A549 (cell line): Measurements from ENCODE around the gene ARID5B. TPM values are rescaled to one million over a fixed set of nuclear protein-coding genes. Genes with fewer than 3 reads are reported as not detected.

Experiments
- ATAC-seq, 2 experiments: fragments of 200-7000 bp in 1 of 2; fragments of >200 bp in 1 of 2; cut with Nextera tagmentation in 1 of 2; cut with Tn5 transposase in 1 of 2; 3 replicates each; pipeline versions ENCODE4 v1.8.0 to v1.9.1; 2018 to 2020; ENCODE audit warnings: mild to moderate bottlenecking in 1 of 2, moderate library complexity in 1 of 2
- CTCF ChIA-PET: fragments of 300-600 bp; sonication (Branson Sonifier 250); formaldehyde crosslinking; extraction: SDS; loops from one replicate; lab custom pipeline; 2021; ENCODE audit warnings: antibody characterized with exemption, inconsistent platforms; lab: Yijun Ruan, JAX
- POLR2A ChIA-PET: fragments of 350-600 bp; formaldehyde crosslinking; extraction: SDS; loops from one replicate; lab custom pipeline; 2021; ENCODE audit warnings: antibody characterized with exemption, inconsistent platforms; lab: Yijun Ruan, JAX
- DNase-seq, 2 experiments: peaks; one replicate each; pipeline versions ENCODE4 v3.0.0 to v3.0.0-alpha.2; 2011 to 2016; ENCODE audit warnings: low read depth in 1 of 2, low spot score in 1 of 2
- FAIRE-seq: peaks from 2 replicates; lab custom pipeline; 2011; peaks lifted over from hg19 to GRCh38; lab: Jason Lieb, UNC
- H3K27ac ChIP-seq, 2 experiments: fragments of >200 bp; sonication (Bioruptor Twin); formaldehyde crosslinking; 3 replicates each; pipeline ENCODE4 v1.5.1; 2016 to 2017
- H3K4me1 ChIP-seq: fragments of >200 bp; sonication (Bioruptor Twin); formaldehyde crosslinking; 3 replicates; pipeline ENCODE4 v1.6.1; 2016
- H3K4me2 ChIP-seq: fragments of >200 bp; sonication (Bioruptor Twin); formaldehyde crosslinking; 3 replicates; pipeline ENCODE4 v1.6.1; 2016
- H3K4me3 ChIP-seq: fragments of >200 bp; sonication (Bioruptor Twin); formaldehyde crosslinking; 3 replicates; pipeline ENCODE4 v1.5.1; 2016
- H3K9me3 ChIP-seq: fragments of >200 bp; sonication (Bioruptor Twin); formaldehyde crosslinking; 3 replicates; pipeline ENCODE4 v1.6.1; 2016
- CBX2 ChIP-seq: fragments of 200-600 bp; sonication (generic); IDR thresholded peaks from 2 replicates; pipeline ENCODE4 v1.6.1; 2016; ENCODE audit warnings: low read depth, mild to moderate bottlenecking, borderline replicate concordance
- CHD2 ChIP-seq: fragments of 150-350 bp; IDR thresholded peaks from 2 replicates; pipeline ENCODE4 v1.6.1; 2014; ENCODE audit warnings: low read length; ENCODE audit not compliant: partially characterized antibody
- GATA3 ChIP-seq: IDR thresholded peaks from 2 replicates; pipeline ENCODE4 v1.6.1; 2012; ENCODE audit warnings: borderline replicate concordance
- HOXA7 ChIP-seq: fragments of 250-450 bp; sonication (Bioruptor Pico); IDR thresholded peaks from 2 replicates; pipeline ENCODE4 v1.5.0; 2020; ENCODE audit warnings: mild to moderate bottlenecking, moderate library complexity
- HOXB13 ChIP-seq: fragments of 250-450 bp; sonication (Bioruptor Pico); IDR thresholded peaks from 2 replicates; pipeline ENCODE4 v1.5.0; 2020; ENCODE audit warnings: low read depth, mild to moderate bottlenecking, moderate library complexity
- KDM5A ChIP-seq: fragments of 200-600 bp; sonication (generic); IDR thresholded peaks from 2 replicates; pipeline ENCODE4 v1.6.1; 2016; ENCODE audit warnings: antibody characterized with exemption, mild to moderate bottlenecking
- NFE2L2 ChIP-seq: fragments of 150-350 bp; conservative IDR thresholded peaks from 2 replicates; pipeline ENCODE4 v1.6.1; 2014; ENCODE audit warnings: low read length
- NR3C1 ChIP-seq: fragments of >200 bp; sonication (Bioruptor Twin); formaldehyde crosslinking; IDR thresholded peaks from 3 replicates; pipeline ENCODE4 v1.6.1; 2017
- POLR2A ChIP-seq: IDR thresholded peaks from 2 replicates; pipeline ENCODE4 v1.6.1; 2012; ENCODE audit warnings: mild to moderate bottlenecking, low read length
- POLR2AphosphoS2 ChIP-seq: conservative IDR thresholded peaks from 2 replicates; pipeline ENCODE4 v1.6.1; 2012; ENCODE audit warnings: low read length, improper control_type of control experiment, inconsistent platforms
- RNF2 ChIP-seq: fragments of 200-600 bp; sonication (generic); IDR thresholded peaks from 2 replicates; pipeline ENCODE4 v1.6.1; 2016; ENCODE audit warnings: low read depth, mild to moderate bottlenecking, antibody characterized with exemption, moderate library complexity, borderline replicate concordance
- TFCP2L1 ChIP-seq: fragments of 250-450 bp; sonication (Bioruptor Pico); IDR thresholded peaks from 2 replicates; pipeline ENCODE4 v1.5.0; 2021; ENCODE audit warnings: mild to moderate bottlenecking
- TP53 ChIP-seq: fragments of 250-450 bp; sonication (Bioruptor Pico); IDR thresholded peaks from 2 replicates; pipeline ENCODE4 v1.5.0; 2021; ENCODE audit warnings: mild to moderate bottlenecking, moderate library complexity
- ZFP36 ChIP-seq: fragments of 450-650 bp; IDR thresholded peaks from 2 replicates; pipeline ENCODE4 v1.6.1; 2014; ENCODE audit warnings: borderline replicate concordance; ENCODE audit not compliant: partially characterized antibody
- ZSCAN20 ChIP-seq: fragments of 250-450 bp; sonication (Bioruptor Pico); IDR thresholded peaks from 2 replicates; pipeline ENCODE4 v1.8.0; 2022; ENCODE audit warnings: mild to moderate bottlenecking, moderate library complexity
- WGBS: methylation state at CpG from one replicate; pipeline ENCODE4 v1.1.6; 2017; ENCODE audit errors: missing lambda C conversion rate; 5-methylcytosine and 5-hydroxymethylcytosine counted together
- polyA plus RNA-seq, 4 experiments: library from polyadenylated mRNA; depleted of rRNA in 3 of 4; stranded (reverse); fragments of >200 nt; fragmentation: RNase III in 1 of 4; extraction: RNeasy Plus Mini Kit Qiagen cat#74134 plus additional on column Dnase treatment in 1 of 4; gene quantifications; 2 replicates in 3 of 4; 3 replicates in 1 of 4; pipeline ENCODE4 v1.2.3, GENCODE V29; 2011 to 2017
- TF ChIP-seq, protein P1 (sequence below): fragments of 150-350 bp; IDR thresholded peaks from 2 replicates; pipeline ENCODE4 v1.6.1; 2014; ENCODE audit warnings: low read depth, mild to moderate bottlenecking, low read length
- TF ChIP-seq, protein P2 (sequence below): fragments of 200-600 bp; sonication (generic); IDR thresholded peaks from 2 replicates; pipeline ENCODE4 v1.6.1; 2016; ENCODE audit warnings: antibody characterized with exemption, mild to moderate bottlenecking, moderate library complexity
- TF ChIP-seq, protein P3 (sequence below): fragments of 250-450 bp; sonication (Bioruptor Pico); IDR thresholded peaks from 2 replicates; pipeline ENCODE4 v1.5.0; 2020; ENCODE audit warnings: low read depth, mild to moderate bottlenecking, moderate library complexity

The ARID5B gene
- polyA plus RNA-seq, 2 of the 4 experiments (the other 2 are of a cell fraction) = 0.75 to 1.6 TPM

DNA sequence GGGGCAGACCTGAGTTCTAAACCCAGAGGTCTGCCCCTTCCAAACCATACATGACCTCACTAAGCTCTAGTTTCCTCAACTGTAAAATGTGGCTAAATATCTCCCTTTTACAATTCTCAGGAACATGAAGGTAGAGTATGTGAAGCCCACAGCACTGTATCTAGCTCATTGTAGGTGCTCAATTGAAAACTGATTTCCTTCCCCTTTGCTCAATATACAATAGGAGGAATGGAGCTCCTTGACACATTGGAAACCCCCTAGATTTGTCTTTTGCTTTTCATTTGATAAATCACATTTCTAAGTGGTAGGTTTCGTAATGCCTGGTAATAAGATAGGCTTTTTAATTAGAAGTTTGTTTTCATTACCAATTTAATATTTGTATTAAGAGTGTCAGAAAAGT, 153.3 kb downstream of the ARID5B start:
- Histone ChIP-seq H3K9me3 (no peaks in the 10 kb centered on the region), H3K4me1 (peaks cover 29% of the 10 kb centered on the region), H3K4me2 (no peak overlapping the region), H3K4me3 (no peak overlapping the region), H3K27ac (no peak overlapping the region)
- DNase-seq (no peak), FAIRE-seq (no peak), ATAC-seq (no peak)
- POLR2A ChIA-PET = no interaction called here
- WGBS = 95% methylated on average over 1 of the region's 1 CpG
- CTCF ChIA-PET = interaction anchor here (1.2 to 4.1 kb wide), 3 partner anchors 16 to 213 kb away, joined by 5 to 22 read pairs (median 6); partner anchors contain the start of gene RTKN2
- TF ChIP-seq, protein P1, sequence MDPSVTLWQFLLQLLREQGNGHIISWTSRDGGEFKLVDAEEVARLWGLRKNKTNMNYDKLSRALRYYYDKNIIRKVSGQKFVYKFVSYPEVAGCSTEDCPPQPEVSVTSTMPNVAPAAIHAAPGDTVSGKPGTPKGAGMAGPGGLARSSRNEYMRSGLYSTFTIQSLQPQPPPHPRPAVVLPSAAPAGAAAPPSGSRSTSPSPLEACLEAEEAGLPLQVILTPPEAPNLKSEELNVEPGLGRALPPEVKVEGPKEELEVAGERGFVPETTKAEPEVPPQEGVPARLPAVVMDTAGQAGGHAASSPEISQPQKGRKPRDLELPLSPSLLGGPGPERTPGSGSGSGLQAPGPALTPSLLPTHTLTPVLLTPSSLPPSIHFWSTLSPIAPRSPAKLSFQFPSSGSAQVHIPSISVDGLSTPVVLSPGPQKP = no peak
- TF ChIP-seq, protein P2, sequence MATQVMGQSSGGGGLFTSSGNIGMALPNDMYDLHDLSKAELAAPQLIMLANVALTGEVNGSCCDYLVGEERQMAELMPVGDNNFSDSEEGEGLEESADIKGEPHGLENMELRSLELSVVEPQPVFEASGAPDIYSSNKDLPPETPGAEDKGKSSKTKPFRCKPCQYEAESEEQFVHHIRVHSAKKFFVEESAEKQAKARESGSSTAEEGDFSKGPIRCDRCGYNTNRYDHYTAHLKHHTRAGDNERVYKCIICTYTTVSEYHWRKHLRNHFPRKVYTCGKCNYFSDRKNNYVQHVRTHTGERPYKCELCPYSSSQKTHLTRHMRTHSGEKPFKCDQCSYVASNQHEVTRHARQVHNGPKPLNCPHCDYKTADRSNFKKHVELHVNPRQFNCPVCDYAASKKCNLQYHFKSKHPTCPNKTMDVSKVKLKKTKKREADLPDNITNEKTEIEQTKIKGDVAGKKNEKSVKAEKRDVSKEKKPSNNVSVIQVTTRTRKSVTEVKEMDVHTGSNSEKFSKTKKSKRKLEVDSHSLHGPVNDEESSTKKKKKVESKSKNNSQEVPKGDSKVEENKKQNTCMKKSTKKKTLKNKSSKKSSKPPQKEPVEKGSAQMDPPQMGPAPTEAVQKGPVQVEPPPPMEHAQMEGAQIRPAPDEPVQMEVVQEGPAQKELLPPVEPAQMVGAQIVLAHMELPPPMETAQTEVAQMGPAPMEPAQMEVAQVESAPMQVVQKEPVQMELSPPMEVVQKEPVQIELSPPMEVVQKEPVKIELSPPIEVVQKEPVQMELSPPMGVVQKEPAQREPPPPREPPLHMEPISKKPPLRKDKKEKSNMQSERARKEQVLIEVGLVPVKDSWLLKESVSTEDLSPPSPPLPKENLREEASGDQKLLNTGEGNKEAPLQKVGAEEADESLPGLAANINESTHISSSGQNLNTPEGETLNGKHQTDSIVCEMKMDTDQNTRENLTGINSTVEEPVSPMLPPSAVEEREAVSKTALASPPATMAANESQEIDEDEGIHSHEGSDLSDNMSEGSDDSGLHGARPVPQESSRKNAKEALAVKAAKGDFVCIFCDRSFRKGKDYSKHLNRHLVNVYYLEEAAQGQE = no peak
- TF ChIP-seq CBX2 (no peak), KDM5A (no peak), CHD2 (no peak), NFE2L2 (no peak), HOXA7 (CRISPR knock-in tag) (no peak), GATA3 (no peak), POLR2A (no peak)

DNA sequence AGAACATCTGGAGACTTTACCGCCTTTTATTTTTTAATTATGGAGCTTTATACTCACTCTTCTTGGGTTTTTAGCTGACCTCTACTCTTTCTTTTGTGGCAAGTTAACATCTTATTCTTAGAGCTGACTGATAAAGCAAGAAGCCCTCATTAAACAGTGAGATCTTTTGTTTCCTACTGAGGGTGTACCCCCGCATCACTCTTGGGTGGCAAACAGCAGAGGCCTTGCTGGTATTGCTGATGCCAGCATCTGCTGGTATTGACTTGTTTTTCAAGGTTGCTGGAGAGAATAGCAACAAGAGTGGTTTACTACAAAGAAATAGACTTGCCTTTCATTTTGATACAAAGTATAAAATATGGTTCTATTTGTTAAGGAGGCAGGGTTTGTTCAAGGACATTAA, 154.7 kb downstream of the ARID5B start:
- ATAC-seq (no peak), FAIRE-seq (no peak), DNase-seq (no peak)
- Histone ChIP-seq H3K4me1 (peaks cover 16% of the 10 kb centered on the region), H3K4me2 (no peak overlapping the region), H3K27ac (no peak overlapping the region), H3K4me3 (no peak overlapping the region), H3K9me3 (no peaks in the 10 kb centered on the region)
- CTCF ChIA-PET = interaction anchor here (2.2 to 4.1 kb wide), 2 partner anchors 17 to 189 kb away, joined by 5 to 22 read pairs; no protein-coding TSS in a partner anchor
- 94% methylated on average over 2 of the region's 2 CpGs for WGBS
- POLR2A ChIA-PET = no interaction called here
- TF ChIP-seq HOXB13 (CRISPR knock-in tag) (no peak), ZFP36 (no peak), RNF2 (no peak), POLR2AphosphoS2 (no peak), NR3C1 (no peak), CBX2 (no peak), TP53 (CRISPR knock-in tag) (no peak), ZSCAN20 (CRISPR knock-in tag) (no peak), TFCP2L1 (CRISPR knock-in tag) (no peak)
- TF ChIP-seq, protein P1 = no peak
- TF ChIP-seq, protein P3, sequence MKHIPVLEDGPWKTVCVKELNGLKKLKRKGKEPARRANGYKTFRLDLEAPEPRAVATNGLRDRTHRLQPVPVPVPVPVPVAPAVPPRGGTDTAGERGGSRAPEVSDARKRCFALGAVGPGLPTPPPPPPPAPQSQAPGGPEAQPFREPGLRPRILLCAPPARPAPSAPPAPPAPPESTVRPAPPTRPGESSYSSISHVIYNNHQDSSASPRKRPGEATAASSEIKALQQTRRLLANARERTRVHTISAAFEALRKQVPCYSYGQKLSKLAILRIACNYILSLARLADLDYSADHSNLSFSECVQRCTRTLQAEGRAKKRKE (CRISPR knock-in tag) = no peak
